HG02571 (cell line): ENCODE measurements around the gene SPAG5.
A peak's percentile ranks its signal among the peaks of the same experiment; 100 is the strongest.

Experiments used
- ATAC-seq: cut with Tn5 transposase; IDR thresholded peaks from one replicate; pipeline ENCODE4 v1.9.1; 2021; ENCODE audit warnings: mild to moderate bottlenecking, moderate library complexity; ENCODE audit not compliant: unreplicated experiment

SPAG5 gene

GRCh38 chr17:28572259-28573039 is 26.4 kb downstream of the SPAG5 start:
- ATAC-seq = no peak

GRCh38 chr17:28571361-28572122 is 27.3 kb downstream of the SPAG5 start, which contains the start of gene PIGS:
Gene PIGS (minus strand): TSS chr17:28571524. CDS start chr17:28571496, 28 bp downstream.
- ATAC-seq = peak; percentile 87

- peak; percentile 24 for ATAC-seq
Measured at GRCh38 chr17:28570716-28571360, 28.0 kb downstream of the SPAG5 start.

GRCh38 chr17:28569446-28569845 is 29.4 kb downstream of the SPAG5 start:
- no peak for ATAC-seq

GRCh38 chr17:28567604-28568003 is 31.2 kb downstream of the SPAG5 start:
- ATAC-seq = no peak

GRCh38 chr17:28563475-28563874 is 35.4 kb downstream of the SPAG5 start:
- ATAC-seq = no peak

- no peak for ATAC-seq
Measured at GRCh38 chr17:28555022-28555421, 43.8 kb downstream of the SPAG5 start.

- ATAC-seq = no peak
Measured at GRCh38 chr17:28554565-28554964, 44.3 kb downstream of the SPAG5 start.

- ATAC-seq = no peak
Measured at GRCh38 chr17:28553000-28553505, 45.8 kb downstream of the SPAG5 start.

- peak; percentile 55 for ATAC-seq
Measured at GRCh38 chr17:28552176-28552999, 46.4 kb downstream of the SPAG5 start, which contains the start of gene UNC119. Gene UNC119 (minus strand): TSS chr17:28552624. CDS start chr17:28552557, 67 bp downstream.

GRCh38 chr17:28551421-28552175 is 47.2 kb downstream of the SPAG5 start:
- ATAC-seq = no peak

GRCh38 chr17:28550858-28551257 is 48.0 kb downstream of the SPAG5 start:
- no peak for ATAC-seq

GRCh38 chr17:28549236-28550132 is 49.3 kb downstream of the SPAG5 start:
- no peak for ATAC-seq

GRCh38 chr17:28548417-28549130 is 50.3 kb downstream of the SPAG5 start:
- no peak for ATAC-seq

GRCh38 chr17:28547623-28548416 is 51.0 kb downstream of the SPAG5 start:
- ATAC-seq = peak; percentile 37

GRCh38 chr17:28547096-28547622 is 51.7 kb downstream of the SPAG5 start:
- no peak for ATAC-seq
